K562 (cell line): ENCODE results near the gene SLC9B2. TPM values are rescaled to one million over a fixed set of nuclear protein-coding genes. Genes with fewer than 3 reads are reported as not detected.

Source experiments
- polyA plus RNA-seq, 8 experiments: library from polyadenylated mRNA; depleted of rRNA in 4 of 8; stranded (reverse) in 5 of 8; unstranded in 3 of 8; fragments of >200 nt; fragmentation: Nextera tagmentation in 2 of 8; fragmentation: Illumina TruSeq in 1 of 8; extraction: Ambion mirVana in 2 of 8; extraction: Trizol in 1 of 8; gene quantifications; 2 replicates each; pipeline versions ENCODE4 v1.2.1 to v1.2.3, GENCODE V29; 2011 to 2014; ENCODE audit warnings: inconsistent platforms in 1 of 8, missing spikeins in 1 of 8
- total RNA-seq, 7 experiments: library from RNA; depleted of rRNA in 6 of 7; stranded (reverse); fragments of >200 nt in 6 of 7; fragmentation: Illumina TruSeq in 2 of 7; extraction: Trizol in 2 of 7; gene quantifications; 2 replicates each; pipeline versions ENCODE4 v1.2.1 to v1.2.3, GENCODE V29; 2011 to 2021; ENCODE audit warnings: low replicate concordance in 1 of 7
- TF ChIP-seq, protein P1 (sequence below), 3 experiments: fragments of 200-800 bp in 1 of 3; fragments of 250-450 bp in 1 of 3; fragments of 450-650 bp in 1 of 3; sonication (Bioruptor Pico) in 1 of 3; sonication (Bioruptor generic) in 1 of 3; formaldehyde crosslinking in 1 of 3; IDR thresholded peaks; 2 replicates each; pipeline versions ENCODE4 v1.6.1 to v1.8.0; 2016 to 2022; ENCODE audit warnings: mild to moderate bottlenecking in 2 of 3, missing genetic modification characterization in 2 of 3, missing compliant biosample characterization in 1 of 3, moderate library complexity in 1 of 3
- TF ChIP-seq, protein P2 (sequence below): fragments of 150-350 bp; conservative IDR thresholded peaks from 2 replicates; pipeline ENCODE4 v1.6.1; 2014; ENCODE audit warnings: low read length

Gene SLC9B2
- total and polyA plus RNA-seq, 9 of the 15 experiments (the other 6 are each of a cell fraction or from before 2014, with no cell fraction given), result 6.6 to 14.6 (median 11.4) TPM

DNA sequence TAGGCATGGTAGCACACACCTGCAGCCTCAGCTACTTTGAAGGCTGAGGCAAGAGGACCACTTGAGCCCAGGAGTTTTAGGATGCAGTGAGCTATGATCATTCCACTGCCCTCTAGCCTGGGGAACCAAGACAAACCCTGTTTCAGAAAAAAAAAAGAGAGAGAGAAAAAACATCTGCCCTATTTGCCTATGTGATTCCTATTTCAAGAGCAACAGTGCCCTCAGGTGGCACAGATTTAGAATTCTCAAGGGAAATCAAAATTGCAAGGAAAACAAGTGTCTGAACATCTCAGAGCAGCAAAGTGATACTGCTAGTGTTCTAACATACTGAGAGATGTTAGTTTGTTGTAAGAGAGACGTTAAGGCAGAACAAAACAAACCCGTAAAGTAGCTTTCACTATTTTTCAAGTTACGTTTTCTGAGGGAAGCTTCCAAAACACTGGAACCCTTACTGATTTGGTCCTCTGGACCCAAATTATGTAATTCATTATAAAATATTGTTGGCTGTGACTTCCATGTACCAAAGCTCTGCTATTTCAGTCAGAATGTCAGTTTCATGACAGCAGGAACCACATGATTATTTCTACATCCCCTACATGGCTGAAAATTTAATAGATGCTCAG is 15.2 kb upstream of the SLC9B2 start (continued):
- TF ChIP-seq, protein P1, sequence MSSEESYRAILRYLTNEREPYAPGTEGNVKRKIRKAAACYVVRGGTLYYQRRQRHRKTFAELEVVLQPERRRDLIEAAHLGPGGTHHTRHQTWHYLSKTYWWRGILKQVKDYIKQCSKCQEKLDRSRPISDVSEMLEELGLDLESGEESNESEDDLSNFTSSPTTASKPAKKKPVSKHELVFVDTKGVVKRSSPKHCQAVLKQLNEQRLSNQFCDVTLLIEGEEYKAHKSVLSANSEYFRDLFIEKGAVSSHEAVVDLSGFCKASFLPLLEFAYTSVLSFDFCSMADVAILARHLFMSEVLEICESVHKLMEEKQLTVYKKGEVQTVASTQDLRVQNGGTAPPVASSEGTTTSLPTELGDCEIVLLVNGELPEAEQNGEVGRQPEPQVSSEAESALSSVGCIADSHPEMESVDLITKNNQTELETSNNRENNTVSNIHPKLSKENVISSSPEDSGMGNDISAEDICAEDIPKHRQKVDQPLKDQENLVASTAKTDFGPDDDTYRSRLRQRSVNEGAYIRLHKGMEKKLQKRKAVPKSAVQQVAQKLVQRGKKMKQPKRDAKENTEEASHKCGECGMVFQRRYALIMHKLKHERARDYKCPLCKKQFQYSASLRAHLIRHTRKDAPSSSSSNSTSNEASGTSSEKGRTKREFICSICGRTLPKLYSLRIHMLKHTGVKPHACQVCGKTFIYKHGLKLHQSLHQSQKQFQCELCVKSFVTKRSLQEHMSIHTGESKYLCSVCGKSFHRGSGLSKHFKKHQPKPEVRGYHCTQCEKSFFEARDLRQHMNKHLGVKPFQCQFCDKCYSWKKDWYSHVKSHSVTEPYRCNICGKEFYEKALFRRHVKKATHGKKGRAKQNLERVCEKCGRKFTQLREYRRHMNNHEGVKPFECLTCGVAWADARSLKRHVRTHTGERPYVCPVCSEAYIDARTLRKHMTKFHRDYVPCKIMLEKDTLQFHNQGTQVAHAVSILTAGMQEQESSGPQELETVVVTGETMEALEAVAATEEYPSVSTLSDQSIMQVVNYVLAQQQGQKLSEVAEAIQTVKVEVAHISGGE (CRISPR knock-in tag; IDR thresholded peaks at IDR 0.05), result no peak
- TF ChIP-seq, protein P2, sequence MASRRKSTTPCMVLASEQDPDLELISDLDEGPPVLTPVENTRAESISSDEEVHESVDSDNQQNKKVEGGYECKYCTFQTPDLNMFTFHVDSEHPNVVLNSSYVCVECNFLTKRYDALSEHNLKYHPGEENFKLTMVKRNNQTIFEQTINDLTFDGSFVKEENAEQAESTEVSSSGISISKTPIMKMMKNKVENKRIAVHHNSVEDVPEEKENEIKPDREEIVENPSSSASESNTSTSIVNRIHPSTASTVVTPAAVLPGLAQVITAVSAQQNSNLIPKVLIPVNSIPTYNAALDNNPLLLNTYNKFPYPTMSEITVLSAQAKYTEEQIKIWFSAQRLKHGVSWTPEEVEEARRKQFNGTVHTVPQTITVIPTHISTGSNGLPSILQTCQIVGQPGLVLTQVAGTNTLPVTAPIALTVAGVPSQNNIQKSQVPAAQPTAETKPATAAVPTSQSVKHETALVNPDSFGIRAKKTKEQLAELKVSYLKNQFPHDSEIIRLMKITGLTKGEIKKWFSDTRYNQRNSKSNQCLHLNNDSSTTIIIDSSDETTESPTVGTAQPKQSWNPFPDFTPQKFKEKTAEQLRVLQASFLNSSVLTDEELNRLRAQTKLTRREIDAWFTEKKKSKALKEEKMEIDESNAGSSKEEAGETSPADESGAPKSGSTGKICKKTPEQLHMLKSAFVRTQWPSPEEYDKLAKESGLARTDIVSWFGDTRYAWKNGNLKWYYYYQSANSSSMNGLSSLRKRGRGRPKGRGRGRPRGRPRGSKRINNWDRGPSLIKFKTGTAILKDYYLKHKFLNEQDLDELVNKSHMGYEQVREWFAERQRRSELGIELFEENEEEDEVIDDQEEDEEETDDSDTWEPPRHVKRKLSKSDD, result no peak
